ELF-1 (cell line): ENCODE results near the gene MGAT5.
A peak's percentile ranks its signal among the peaks of the same experiment; 100 is the strongest.

Source experiments
- DNase-seq: peaks from one replicate; pipeline ENCODE4 v3.0.0-alpha.2; 2016; ENCODE audit warnings: low read depth, low spot score

The MGAT5 gene

DNA sequence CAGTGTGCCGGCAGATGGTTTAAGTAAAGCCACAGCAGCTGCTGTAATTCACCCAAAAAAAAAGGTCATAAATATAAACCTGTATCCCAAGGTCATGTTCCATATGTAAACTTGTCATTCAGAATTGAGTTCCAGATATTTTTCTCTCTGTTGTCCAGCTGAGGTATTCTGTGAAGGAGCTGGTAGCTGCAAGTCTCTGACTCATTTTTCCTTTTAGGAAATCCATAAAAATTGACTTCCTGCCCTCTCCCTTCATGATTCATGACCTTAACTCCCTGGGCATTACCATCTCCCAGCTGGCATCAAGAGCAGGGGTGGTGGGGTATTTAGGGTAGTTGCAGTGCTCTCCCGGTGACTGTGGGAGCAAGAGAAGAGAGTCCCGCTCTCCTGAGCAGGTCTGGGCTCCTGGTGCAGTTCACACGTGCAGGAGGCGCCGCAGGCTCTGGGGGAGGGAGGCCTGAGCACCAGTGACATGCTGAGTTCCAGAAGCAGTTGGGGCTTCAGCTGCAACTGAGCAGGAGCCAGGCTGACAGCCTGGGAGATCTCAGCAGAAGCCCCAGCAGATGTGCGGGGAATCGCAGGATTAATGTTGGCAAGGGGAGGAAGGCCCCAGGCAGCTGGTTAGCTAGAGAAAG lies 192.6 kb downstream of the MGAT5 start:
- no peak for DNase-seq

DNA sequence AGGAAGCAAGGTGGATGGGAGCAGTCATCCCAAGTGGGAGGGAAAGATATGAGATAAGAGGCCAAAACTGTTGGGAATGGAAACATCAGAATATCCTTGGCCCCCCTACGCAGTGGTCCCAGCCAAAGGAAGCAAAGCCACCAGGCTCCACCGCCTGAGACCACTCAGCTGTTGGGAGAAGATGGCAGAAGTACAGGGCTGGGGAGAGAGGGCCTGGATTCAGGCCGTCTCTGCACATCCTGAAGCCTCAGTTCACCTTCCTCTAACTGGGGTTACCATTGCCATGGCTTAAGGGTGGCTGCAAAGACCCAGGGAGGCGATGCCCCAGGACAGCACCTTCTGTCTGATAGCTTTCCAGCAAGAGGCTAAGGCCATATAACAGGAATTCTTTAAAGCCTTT lies 193.8 kb downstream of the MGAT5 start:
- DNase-seq = no peak

GRCh38 chr2:134448650-134449049 lies 194.8 kb downstream of the MGAT5 start:
- no peak for DNase-seq

DNA sequence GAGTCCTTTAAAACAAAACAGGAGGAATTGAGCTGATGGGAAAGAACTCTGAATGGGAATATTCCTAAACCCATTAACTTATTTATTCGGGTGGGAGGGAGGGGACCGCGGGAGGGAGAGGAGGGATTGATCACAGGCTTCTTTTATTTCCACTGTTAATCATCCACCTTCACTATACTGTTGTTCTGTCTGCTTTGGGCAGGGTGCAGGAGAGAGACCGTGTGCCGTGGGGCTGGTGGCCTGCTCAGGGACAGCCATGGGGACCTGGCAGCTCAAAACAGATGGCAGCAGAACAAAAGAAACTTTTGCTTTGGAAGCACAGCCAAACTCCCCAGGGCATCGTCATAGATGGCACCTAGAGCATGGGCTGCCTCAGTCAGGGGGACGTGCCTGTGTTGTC lies 195.3 kb downstream of the MGAT5 start:
- no peak for DNase-seq

- DNase-seq = no peak
Measured at GRCh38 chr2:134449751-134450513, 196.1 kb downstream of the MGAT5 start.

DNA sequence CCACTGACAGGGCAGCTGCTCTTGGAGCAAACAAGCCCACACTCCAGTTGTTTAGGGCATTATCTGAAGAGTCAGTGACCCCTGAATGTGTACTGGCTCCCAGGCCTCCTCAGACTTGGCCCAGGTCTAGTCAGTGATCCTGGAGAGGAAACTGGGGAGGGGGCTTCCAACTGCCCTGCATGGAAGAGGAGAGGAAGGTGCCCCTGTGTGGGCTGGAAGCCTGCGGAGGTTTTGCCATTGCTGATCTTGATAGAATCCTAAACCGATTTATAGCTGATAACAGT lies 197.4 kb downstream of the MGAT5 start:
- no peak for DNase-seq

DNA sequence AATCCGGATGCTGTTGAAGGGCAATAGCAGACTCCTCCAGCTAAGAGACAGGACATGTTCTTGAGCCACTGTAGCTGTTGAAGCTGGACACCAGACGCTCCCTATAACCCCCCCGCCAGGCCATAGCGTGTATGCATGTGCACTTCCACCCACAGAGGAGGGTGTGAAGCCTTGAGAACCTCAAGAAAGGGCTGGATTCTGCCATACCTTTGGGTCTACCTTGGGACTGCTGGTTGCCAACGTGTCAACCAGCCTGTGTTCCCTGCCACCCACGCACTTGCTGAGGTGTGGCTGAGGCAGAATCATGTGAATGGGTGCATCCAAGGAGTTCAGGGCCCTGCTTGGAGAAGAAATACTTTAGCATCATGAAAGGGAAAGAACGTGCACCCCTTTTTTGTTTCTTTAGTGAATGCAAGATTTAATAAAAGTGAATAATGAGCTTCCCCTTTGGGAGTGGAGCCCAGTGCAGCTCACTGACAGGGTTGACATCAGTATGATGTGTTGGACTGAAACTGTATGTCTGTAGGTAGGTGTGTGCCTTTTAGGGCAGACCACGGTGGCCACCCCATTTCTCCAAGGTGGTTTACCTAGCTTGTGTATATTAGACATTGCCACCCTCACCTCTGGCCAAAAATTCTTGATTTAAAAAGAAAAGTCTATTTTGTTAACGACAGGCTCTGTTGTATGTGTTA lies 198.3 kb downstream of the MGAT5 start:
- DNase-seq = no peak

GRCh38 chr2:134453476-134453875 lies 199.6 kb downstream of the MGAT5 start:
- no peak for DNase-seq

DNA sequence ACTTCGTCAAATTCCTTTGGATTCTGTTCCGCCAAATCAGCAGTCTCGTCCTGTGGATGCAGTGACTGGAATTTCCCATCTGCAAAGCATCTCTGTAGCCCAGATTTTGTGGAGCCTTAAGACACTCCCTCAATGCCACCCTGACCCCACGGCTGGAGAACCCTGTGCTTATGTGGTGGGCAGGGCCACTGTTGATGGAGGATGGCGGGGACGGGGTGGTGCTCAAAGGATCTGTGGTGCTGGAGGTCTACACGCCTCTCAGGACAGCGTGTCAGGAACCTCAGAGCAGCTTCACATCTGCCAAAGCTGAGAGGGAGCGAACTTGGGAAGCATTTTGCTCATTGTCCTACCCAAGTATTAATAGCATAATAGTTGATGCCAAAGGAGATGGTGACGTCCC lies 200.1 kb downstream of the MGAT5 start:
- peak; percentile 22 for DNase-seq

DNA sequence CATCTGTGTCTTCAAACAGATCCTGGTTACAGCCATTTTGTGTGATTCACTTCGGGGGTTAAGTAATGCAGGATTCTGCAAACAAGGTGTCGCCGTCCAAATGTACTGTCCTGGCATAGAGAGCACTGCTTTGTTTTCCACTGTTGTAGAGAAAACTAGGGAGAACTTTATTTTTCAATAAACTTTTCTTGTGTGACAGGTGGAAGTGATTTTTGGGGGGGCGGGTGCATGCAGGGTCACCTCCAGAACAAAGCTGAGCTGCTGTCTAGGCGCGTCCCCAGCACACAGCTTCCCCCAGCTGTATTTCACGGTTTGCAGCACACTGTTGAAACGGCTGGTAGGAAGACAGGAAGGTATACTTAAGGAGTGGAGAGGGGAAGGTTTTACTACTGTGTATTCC lies 200.6 kb downstream of the MGAT5 start:
- DNase-seq = no peak

- DNase-seq = no peak
Measured at GRCh38 chr2:134454931-134455330, 201.1 kb downstream of the MGAT5 start.

DNA sequence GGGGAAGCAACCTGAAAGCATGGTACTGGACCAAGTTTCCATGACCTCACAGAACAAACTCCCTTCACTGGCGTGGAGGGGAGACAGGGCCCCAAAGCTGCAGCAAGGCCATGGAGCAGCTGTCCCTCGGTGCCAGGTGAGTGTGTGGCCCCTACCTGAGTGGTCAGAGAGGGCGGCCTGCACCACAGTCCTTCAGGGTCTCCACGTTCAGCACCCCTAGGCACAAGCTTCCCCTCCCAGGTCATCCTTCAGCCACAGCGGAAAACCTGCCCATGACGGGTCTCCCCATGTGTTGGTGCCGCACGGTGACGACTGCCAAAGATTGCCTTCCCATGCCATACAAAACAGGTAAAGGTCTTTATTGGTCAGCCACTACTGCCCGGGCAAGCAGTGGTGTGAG lies 201.6 kb downstream of the MGAT5 start:
- DNase-seq = no peak

DNA sequence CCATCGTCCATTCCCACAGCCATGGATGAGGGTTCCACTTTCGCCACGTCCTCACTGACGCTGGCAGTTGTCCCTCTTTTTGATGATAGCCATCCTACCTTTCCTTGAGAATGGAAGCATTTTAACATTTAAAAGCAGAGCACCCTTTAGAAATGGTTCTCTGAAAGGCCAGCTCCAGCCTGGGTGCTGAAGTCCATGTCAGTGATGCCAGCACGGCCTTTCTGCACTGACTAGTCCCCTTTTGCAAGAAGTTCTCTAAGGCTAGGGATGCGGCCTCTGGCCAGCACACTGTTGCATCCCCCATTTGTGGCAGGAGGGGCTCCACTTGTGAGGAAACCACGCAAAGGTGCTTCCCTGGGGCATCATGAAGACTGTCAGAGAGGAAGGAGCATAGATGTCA lies 203.5 kb downstream of the MGAT5 start:
- no peak for DNase-seq

- no peak for DNase-seq
Measured at GRCh38 chr2:134457765-134458472, 204.0 kb downstream of the MGAT5 start.

GRCh38 chr2:134458473-134458853 lies 204.6 kb downstream of the MGAT5 start:
- DNase-seq = no peak

GRCh38 chr2:134458950-134459349 lies 205.1 kb downstream of the MGAT5 start:
- no peak for DNase-seq

GRCh38 chr2:134459706-134460406 lies 206.0 kb downstream of the MGAT5 start:
- DNase-seq = no peak

- peak; percentile 88 for DNase-seq
Measured at GRCh38 chr2:134460583-134460998, 206.7 kb downstream of the MGAT5 start.

DNA sequence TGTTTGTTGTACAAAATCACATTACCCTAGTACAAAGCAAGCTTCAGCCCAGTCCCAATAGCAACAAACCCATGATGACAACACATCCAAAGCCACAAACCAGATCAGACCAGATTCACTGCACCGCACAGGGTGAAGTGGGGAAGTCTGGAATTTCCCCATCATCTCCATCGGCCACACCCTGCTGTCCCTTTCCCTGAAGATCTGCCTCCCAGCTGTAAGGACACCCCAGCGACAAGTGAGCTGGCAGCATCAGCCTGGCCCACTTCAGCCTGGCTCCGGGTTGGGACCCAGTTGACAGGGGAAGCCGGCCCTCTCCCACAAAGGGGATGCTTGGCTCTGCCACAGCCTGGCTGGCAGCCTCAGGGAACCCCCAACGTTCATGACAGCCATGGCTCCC lies 207.6 kb downstream of the MGAT5 start:
- peak; percentile 18 for DNase-seq

GRCh38 chr2:134462275-134462674 lies 208.4 kb downstream of the MGAT5 start:
- no peak for DNase-seq

DNA sequence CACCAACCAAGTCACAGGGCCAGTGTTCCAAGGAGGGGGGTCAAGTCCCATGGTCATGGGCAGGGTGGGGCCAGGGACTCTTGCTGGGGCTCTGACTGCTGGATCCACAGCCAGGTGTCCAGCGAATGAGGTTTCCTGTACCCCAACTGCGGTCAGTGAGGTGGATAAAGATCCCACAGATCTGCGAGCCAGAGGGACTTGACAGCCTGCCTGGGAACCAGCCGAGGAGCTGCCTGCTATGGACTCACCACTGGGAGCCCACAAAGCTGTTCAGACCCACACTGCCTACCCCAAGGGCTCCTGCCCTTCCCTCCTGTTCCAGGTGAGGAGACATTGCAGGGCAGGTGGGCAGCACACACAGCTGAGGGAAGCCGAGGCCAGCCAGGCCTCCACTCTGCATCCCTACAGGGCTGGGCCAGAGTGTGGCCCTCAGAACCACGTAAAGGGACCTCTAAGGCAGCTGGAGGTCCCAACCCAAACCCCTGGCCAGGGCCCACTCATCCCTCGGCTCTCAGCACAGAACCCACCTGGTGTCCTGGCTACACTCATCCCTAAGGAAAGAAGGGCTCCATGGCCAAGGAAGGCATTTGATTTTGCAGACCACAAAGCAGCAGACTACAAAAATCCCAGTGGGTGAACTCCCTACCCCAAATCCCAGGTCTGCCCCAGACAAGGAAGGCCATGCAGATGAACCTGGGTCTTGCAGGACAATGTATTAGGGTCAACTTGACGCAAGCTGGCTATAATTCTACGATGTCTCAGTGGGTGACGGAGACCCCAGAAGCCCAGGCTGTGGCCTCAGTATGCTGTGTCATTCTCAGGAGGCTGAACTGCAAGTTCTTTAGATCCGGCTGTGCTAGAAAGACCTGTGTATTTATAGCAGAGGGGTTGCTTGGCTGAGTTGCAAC lies 209.2 kb downstream of the MGAT5 start:
- DNase-seq = no peak
